ENCODE results near the gene IFRD2.
"Not testable (repeated sequence)": the region's sequence is repeated elsewhere in the genome, so short reads cannot be mapped to it uniquely, and the experiment has no call there.

IFRD2 gene

GRCh38 chr3:50324351-50325112, 32.3 kb upstream of the IFRD2 start:
- peak in 47 of 58 donors; percentile 20 to 77 (median 50) for DNase-seq

GRCh38 chr3:50323614-50324199, 31.5 kb upstream of the IFRD2 start:
- DNase-seq: no peak

GRCh38 chr3:50323092-50323600, 30.9 kb upstream of the IFRD2 start:
- DNase-seq: peak in 1 of 58 donors; percentile 9

- DNase-seq: no peak
Observed at GRCh38 chr3:50322386-50323091, 30.3 kb upstream of the IFRD2 start, which contains the start of gene HYAL2. Gene HYAL2, minus strand, starts transcription at chr3:50322745. Its CDS starts 2,256 bp downstream, at chr3:50320489.

GRCh38 chr3:50322115-50322385, 29.8 kb upstream of the IFRD2 start:
- no peak for DNase-seq

- DNase-seq: peak; percentile 52 to 96 (median 89)
Observed at GRCh38 chr3:50321336-50322114, 29.3 kb upstream of the IFRD2 start.

GRCh38 chr3:50320853-50321335, 28.7 kb upstream of the IFRD2 start:
- DNase-seq: peak in 57 of 58 donors; percentile 43 to 96 (median 85)

- no peak for DNase-seq
Observed at GRCh38 chr3:50319894-50320625, 27.8 kb upstream of the IFRD2 start.

GRCh38 chr3:50319181-50319893, 27.1 kb upstream of the IFRD2 start:
- DNase-seq: no peak

- DNase-seq: no peak
Observed at GRCh38 chr3:50318615-50319014, 26.4 kb upstream of the IFRD2 start.

GRCh38 chr3:50318163-50318562, 25.9 kb upstream of the IFRD2 start:
- no peak for DNase-seq

GRCh38 chr3:50317300-50317699, 25.1 kb upstream of the IFRD2 start:
- peak in 1 of 58 donors; percentile 25 for DNase-seq

- DNase-seq: no peak
Observed at GRCh38 chr3:50316657-50317242, 24.5 kb upstream of the IFRD2 start.

GRCh38 chr3:50314816-50315215, 22.6 kb upstream of the IFRD2 start:
- DNase-seq: no peak

- DNase-seq: no peak
Observed at GRCh38 chr3:50314342-50314741, 22.1 kb upstream of the IFRD2 start.

- not testable (repeated sequence) for DNase-seq
Observed at GRCh38 chr3:50312041-50312440, 19.8 kb upstream of the IFRD2 start.

GRCh38 chr3:50304601-50305000, 12.4 kb upstream of the IFRD2 start:
- no peak for DNase-seq

- no peak for DNase-seq
Observed at GRCh38 chr3:50303013-50303815, 11.0 kb upstream of the IFRD2 start, which contains the start of gene HYAL1. Gene HYAL1, minus strand, starts transcription at chr3:50303574. Its CDS starts 618 bp downstream, at chr3:50302956.

Data from anterior cingulate cortex (tissue), 58 donors.